Mesendoderm (in vitro differentiated cells): ENCODE data around the gene NKAIN4.

Source experiments
- DNase-seq: peaks from one replicate; pipeline ENCODE4 v3.0.0; 2013
- H2AK5ac ChIP-seq: 2 replicates; pipeline ENCODE4 v1.6.1; 2013; ENCODE audit warnings: low read length, inconsistent platforms
- H2BK120ac ChIP-seq: 2 replicates; pipeline ENCODE4 v1.6.1; 2013; ENCODE audit warnings: low read depth, mild to moderate bottlenecking, low read length, moderate library complexity, mixed read lengths
- H2BK15ac ChIP-seq: replicated peaks from 2 replicates; pipeline ENCODE4 v1.6.1; 2013; ENCODE audit warnings: low read depth, mild to moderate bottlenecking, moderate library complexity
- H2BK5ac ChIP-seq: 2 replicates; pipeline ENCODE4 v1.6.1; 2013; ENCODE audit warnings: low read length, inconsistent platforms
- H3K18ac ChIP-seq: 2 replicates; pipeline ENCODE4 v1.6.1; 2013; ENCODE audit warnings: mild to moderate bottlenecking, low read length, mixed read lengths
- H3K23ac ChIP-seq: one replicate; pipeline ENCODE4 v1.6.1; 2013; ENCODE audit warnings: low read length
- H3K27ac ChIP-seq: 2 replicates; pipeline ENCODE4 v1.5.1; 2013; ENCODE audit warnings: low read depth, mild to moderate bottlenecking, inconsistent platforms, low read length, moderate library complexity
- H3K27me3 ChIP-seq: 2 replicates; pipeline ENCODE4 v1.6.1; 2013; ENCODE audit warnings: low read length, control low read depth, mild to moderate bottlenecking, inconsistent platforms; ENCODE audit not compliant: insufficient read depth, poor library complexity
- H3K36me3 ChIP-seq: 2 replicates; pipeline ENCODE4 v1.6.1; 2013; ENCODE audit warnings: low read length, inconsistent platforms; ENCODE audit not compliant: control insufficient read depth, insufficient read depth
- H3K4ac ChIP-seq: one replicate; pipeline ENCODE4 v1.6.1; 2013; ENCODE audit warnings: low read depth, mild to moderate bottlenecking, low read length, moderate library complexity
- H3K4me1 ChIP-seq: 2 replicates; pipeline ENCODE4 v1.6.1; 2013; ENCODE audit warnings: low read depth, low read length, inconsistent platforms; ENCODE audit not compliant: control insufficient read depth
- H3K4me2 ChIP-seq: 2 replicates; pipeline ENCODE4 v1.6.1; 2013; ENCODE audit warnings: low read length
- H3K4me3 ChIP-seq: 2 replicates; pipeline ENCODE4 v1.5.1; 2013; ENCODE audit warnings: mild to moderate bottlenecking, low read length
- H3K56ac ChIP-seq: one replicate; pipeline ENCODE4 v1.6.1; 2013; ENCODE audit warnings: low read length
- H3K79me1 ChIP-seq: 2 replicates; pipeline ENCODE4 v1.6.1; 2013; ENCODE audit warnings: low read length, inconsistent platforms
- H3K79me2 ChIP-seq: 2 replicates; pipeline ENCODE4 v1.6.1; 2013; ENCODE audit warnings: mild to moderate bottlenecking, low read length; ENCODE audit not compliant: control insufficient read depth, insufficient read depth
- H3K9ac ChIP-seq: 2 replicates; pipeline ENCODE4 v1.6.1; 2013; ENCODE audit warnings: low read length, inconsistent platforms
- H4K5ac ChIP-seq: one replicate; pipeline ENCODE4 v1.6.1; 2013; ENCODE audit warnings: low read length
- H4K8ac ChIP-seq: one replicate; pipeline ENCODE4 v1.6.1; 2013; ENCODE audit warnings: low read depth, mild to moderate bottlenecking, control low read depth, low read length, moderate library complexity
- whole genome bisulfite sequencing: extraction: QIAGEN DNeasy Blood & Tissue Kit; methylation state at CpG from one replicate; pipeline ENCODE4 v1.1.7; 2013; ENCODE audit warnings: low lambda C conversion rate, missing lambda C conversion rate; ENCODE audit not compliant: insufficient coverage; ENCODE audit errors: extremely low coverage; 5-methylcytosine and 5-hydroxymethylcytosine counted together

NKAIN4 gene

DNA sequence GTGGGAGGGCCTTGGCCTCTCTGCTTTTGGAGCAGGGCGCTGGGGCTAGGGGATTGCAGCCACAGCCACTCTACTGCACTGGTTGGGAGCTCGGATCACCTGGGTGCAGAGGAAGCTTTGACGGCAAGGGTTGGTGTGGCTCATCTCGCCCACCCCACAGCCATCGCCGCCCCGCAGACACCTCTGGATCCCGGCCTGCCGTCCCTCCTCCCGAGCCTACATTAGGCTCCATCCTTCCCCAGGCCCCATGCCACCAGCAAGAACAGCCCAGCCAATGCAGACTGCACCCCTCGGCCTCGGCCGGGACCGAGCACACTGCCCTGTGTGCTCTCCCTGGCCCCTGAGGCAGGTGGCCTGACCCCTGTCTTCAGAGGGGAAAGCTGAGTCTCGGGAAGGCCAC lies 6.3 kb upstream of the NKAIN4 start:
- WGBS = no CpG with 5 or more reads among the region's 15 CpGs
- no peak overlapping the region for H3K9ac ChIP-seq
- H3K18ac ChIP-seq = no peak overlapping the region

DNA sequence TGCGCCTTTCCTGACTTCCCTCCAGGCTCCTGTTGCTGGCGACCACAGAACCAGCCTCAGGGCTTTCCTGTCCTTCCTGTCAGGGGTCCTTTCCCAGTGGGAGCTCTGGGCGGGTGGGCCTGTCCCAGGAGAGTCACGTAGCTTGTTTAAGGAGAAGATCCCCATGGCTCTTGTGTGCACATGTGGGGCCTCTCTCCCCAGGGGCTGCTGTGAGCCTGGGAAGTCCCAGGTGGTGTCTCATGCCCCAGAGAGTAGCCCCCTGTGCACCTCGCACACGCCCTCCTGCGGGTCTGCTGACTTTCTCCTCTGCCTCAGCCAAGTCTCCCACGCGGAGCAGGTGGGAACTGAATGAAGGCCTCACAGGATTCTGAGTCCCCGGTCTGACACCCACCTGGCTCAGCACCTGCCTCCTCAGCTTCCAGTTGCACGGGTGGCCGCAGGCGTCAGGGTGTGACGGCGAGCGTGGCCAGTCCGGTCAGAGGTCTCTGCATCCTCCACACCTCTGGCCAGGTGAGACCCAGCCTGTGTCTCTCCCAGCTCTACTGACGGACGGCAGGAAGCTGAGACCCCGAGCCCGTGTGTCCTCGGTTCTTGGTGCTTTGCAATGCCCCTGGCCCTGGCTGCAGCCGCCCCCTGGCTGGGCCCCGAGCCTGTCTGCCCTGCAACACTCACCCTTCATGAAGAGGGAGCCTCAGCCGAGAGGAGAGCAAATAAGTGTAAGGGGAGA lies 5.6 kb upstream of the NKAIN4 start:
- Histone ChIP-seq H2BK15ac (no peak overlapping the region), H3K56ac (no peak overlapping the region), H3K79me1 (no peaks in the 10 kb centered on the region), H4K8ac (no peak overlapping the region), H3K27me3 (peaks cover 5% of the 10 kb centered on the region), H4K5ac (no peak overlapping the region), H3K4me1 (no peaks in the 10 kb centered on the region), H3K4ac (no peak overlapping the region), H3K27ac (no peak overlapping the region), H2BK5ac (no peak overlapping the region), H2AK5ac (no peak overlapping the region), H3K79me2 (no peaks in the 10 kb centered on the region), H3K18ac (no peak overlapping the region), H2BK120ac (no peak overlapping the region), H3K4me3 (no peak overlapping the region), H3K23ac (no peak overlapping the region), H3K4me2 (no peak overlapping the region), H3K9ac (no peak overlapping the region), H3K36me3 (no peaks in the 10 kb centered on the region)
- no CpG with 5 or more reads among the region's 25 CpGs for WGBS
- no peak for DNase-seq

More for the DNA sequence above, 6.3 kb upstream of the NKAIN4 start:
- Histone ChIP-seq H2BK120ac (no peak overlapping the region), H3K79me1 (no peaks in the 10 kb centered on the region), H3K56ac (no peak overlapping the region), H2BK15ac (no peak overlapping the region), H2BK5ac (no peak overlapping the region), H3K27me3 (no peaks in the 10 kb centered on the region), H3K4me2 (no peak overlapping the region), H3K27ac (no peak overlapping the region), H2AK5ac (no peak overlapping the region), H3K23ac (no peak overlapping the region), H4K8ac (no peak overlapping the region), H3K4me1 (no peaks in the 10 kb centered on the region), H3K36me3 (no peaks in the 10 kb centered on the region), H3K79me2 (no peaks in the 10 kb centered on the region), H3K4ac (no peak overlapping the region), H3K4me3 (no peak overlapping the region), H4K5ac (no peak overlapping the region)
- no peak for DNase-seq

DNA sequence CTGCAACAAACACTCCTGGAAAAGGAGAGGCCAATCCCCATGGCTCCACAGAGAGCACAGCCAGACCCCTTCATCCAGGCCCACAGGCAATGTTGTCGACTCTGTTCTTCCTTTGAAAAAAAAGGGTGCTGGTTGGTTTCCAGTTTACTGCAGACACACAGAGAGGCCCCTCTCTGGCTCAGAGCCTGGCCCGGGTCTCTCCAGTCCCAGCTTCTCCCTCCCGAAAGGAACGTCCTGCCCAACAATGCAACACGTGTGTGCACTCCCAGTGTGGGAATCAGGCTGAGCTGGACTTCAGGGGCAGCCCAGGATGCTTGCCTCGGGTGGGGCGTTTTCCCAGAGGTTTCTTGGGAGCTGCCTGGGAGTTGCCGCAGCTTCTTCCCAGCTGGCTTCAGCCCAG lies 4.5 kb upstream of the NKAIN4 start:
- H3K36me3 ChIP-seq = no peaks in the 10 kb centered on the region
- H4K8ac ChIP-seq = no peak overlapping the region
- no peak overlapping the region for H2BK5ac ChIP-seq
- H3K56ac ChIP-seq = no peak overlapping the region
- H3K27ac ChIP-seq = no peak overlapping the region
- no peak overlapping the region for H3K4ac ChIP-seq
- H2BK120ac ChIP-seq = no peak overlapping the region
- no peak overlapping the region for H3K18ac ChIP-seq
- H2AK5ac ChIP-seq = no peak overlapping the region
- no peak overlapping the region for H3K23ac ChIP-seq
- no peaks in the 10 kb centered on the region for H3K79me2 ChIP-seq
- no peak overlapping the region for H3K4me3 ChIP-seq
- no peaks in the 10 kb centered on the region for H3K4me1 ChIP-seq
- no peak overlapping the region for H4K5ac ChIP-seq
- WGBS = no CpG with 5 or more reads among the region's 8 CpGs
- no peak for DNase-seq
- H3K9ac ChIP-seq = no peak overlapping the region
- peaks cover 7% of the 10 kb centered on the region for H3K27me3 ChIP-seq
- no peak overlapping the region for H3K4me2 ChIP-seq
- H2BK15ac ChIP-seq = no peak overlapping the region
- H3K79me1 ChIP-seq = no peaks in the 10 kb centered on the region

DNA sequence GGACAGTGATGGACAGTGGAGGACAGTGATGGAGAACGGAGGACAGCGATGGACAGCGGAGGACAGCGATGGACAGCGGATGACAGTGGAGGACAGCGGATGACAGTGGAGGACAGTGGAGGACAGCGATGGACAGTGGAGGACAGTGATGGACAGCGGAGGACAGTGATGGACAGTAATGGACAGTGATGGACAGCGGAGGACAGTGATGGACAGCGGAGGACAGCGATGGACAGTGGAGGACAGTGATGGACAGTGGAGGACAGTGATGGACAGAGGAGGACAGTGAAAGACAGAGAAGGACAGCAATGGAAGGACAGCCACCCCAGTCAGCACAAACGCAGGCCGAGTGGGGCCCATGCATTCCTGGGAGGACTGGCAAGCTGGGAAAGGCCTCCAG lies 3.4 kb upstream of the NKAIN4 start:
- H3K4me3 ChIP-seq = no peak overlapping the region
- H3K56ac ChIP-seq = no peak overlapping the region
- no peak overlapping the region for H4K8ac ChIP-seq
- H3K23ac ChIP-seq = no peak overlapping the region
- H2AK5ac ChIP-seq = no peak overlapping the region
- peaks cover 10% of the 10 kb centered on the region for H3K27me3 ChIP-seq
- DNase-seq = no peak
- H3K18ac ChIP-seq = no peak overlapping the region
- no peak overlapping the region for H2BK15ac ChIP-seq
- H3K4ac ChIP-seq = no peak overlapping the region
- no peaks in the 10 kb centered on the region for H3K36me3 ChIP-seq
- no peaks in the 10 kb centered on the region for H3K4me1 ChIP-seq
- H3K27ac ChIP-seq = no peak overlapping the region
- WGBS = no CpG with 5 or more reads among the region's 13 CpGs
- H2BK5ac ChIP-seq = no peak overlapping the region
- H3K9ac ChIP-seq = no peak overlapping the region
- H4K5ac ChIP-seq = no peak overlapping the region
- no peaks in the 10 kb centered on the region for H3K79me1 ChIP-seq
- no peaks in the 10 kb centered on the region for H3K79me2 ChIP-seq
- H3K4me2 ChIP-seq = no peak overlapping the region
- no peak overlapping the region for H2BK120ac ChIP-seq

GRCh38 chr20:63256954-63257353 lies 2.7 kb upstream of the NKAIN4 start:
- Histone ChIP-seq H3K27me3 (peaks cover 10% of the 10 kb centered on the region), H3K79me2 (no peaks in the 10 kb centered on the region), H4K8ac (no peak overlapping the region), H2BK120ac (no peak overlapping the region), H2BK15ac (no peak overlapping the region), H2AK5ac (no peak overlapping the region), H3K18ac (no peak overlapping the region), H3K36me3 (no peaks in the 10 kb centered on the region), H3K56ac (peak overlapping the region; percentile 49), H3K4me2 (no peak overlapping the region), H2BK5ac (no peak overlapping the region), H3K79me1 (no peaks in the 10 kb centered on the region), H3K27ac (no peak overlapping the region), H3K23ac (no peak overlapping the region), H3K4me3 (no peak overlapping the region), H3K4ac (no peak overlapping the region), H3K9ac (no peak overlapping the region), H3K4me1 (no peaks in the 10 kb centered on the region), H4K5ac (no peak overlapping the region)
- WGBS = no CpG with 5 or more reads among the region's 4 CpGs
- no peak for DNase-seq
